OCI-LY7 (cell line): ENCODE results near the gene CCL14. TPM values are rescaled to one million over a fixed set of nuclear protein-coding genes. Genes with fewer than 3 reads are reported as not detected.

Experiments used
- BruUV-seq: library from RNA; stranded (reverse); fragments of 400-500 nt; replicated peaks from 2 replicates; lab custom pipeline; 2021; lab: Mats Ljungman, UMichigan
- CTCF ChIA-PET: fragments of 300-600 bp; sonication (Branson Sonifier 250); formaldehyde crosslinking; loops from one replicate; lab custom pipeline; 2022; ENCODE audit warnings: antibody characterized with exemption; ENCODE audit not compliant: unreplicated experiment; lab: Charles Lee
- POLR2A ChIA-PET: fragments of 300-600 bp; sonication (Branson Sonifier 250); formaldehyde crosslinking; loops from one replicate; lab custom pipeline; 2022; ENCODE audit warnings: antibody characterized with exemption; lab: Charles Lee
- DNase-seq: peaks from one replicate; pipeline ENCODE4 v3.0.0-alpha.2; 2015; ENCODE audit warnings: low spot score
- H2AFZ ChIP-seq: fragments of 200-600 bp; sonication (generic), shearing (Covaris generic); 2 replicates; pipeline ENCODE4 v1.6.1; 2014; ENCODE audit warnings: mild to moderate bottlenecking, antibody characterized with exemption, low read length, moderate library complexity
- H3K27ac ChIP-seq: fragments of 200-600 bp; sonication (generic); 2 replicates; pipeline ENCODE4 v1.5.1; 2014; ENCODE audit warnings: mixed run types, low read depth, mild to moderate bottlenecking, moderate library complexity, low read length, inconsistent platforms; ENCODE audit not compliant: poor library complexity, severe bottlenecking
- H3K36me3 ChIP-seq: fragments of 200-600 bp; sonication (generic); 2 replicates; pipeline ENCODE4 v1.6.1; 2014; ENCODE audit warnings: mild to moderate bottlenecking, antibody characterized with exemption, low read length, moderate library complexity, mixed read lengths; ENCODE audit not compliant: insufficient read depth
- H3K4me1 ChIP-seq: fragments of 200-600 bp; sonication (generic); 2 replicates; pipeline ENCODE4 v1.5.1; 2014; ENCODE audit warnings: mild to moderate bottlenecking, low read length; ENCODE audit not compliant: insufficient read depth, poor library complexity, severe bottlenecking
- H3K4me2 ChIP-seq: fragments of 200-600 bp; sonication (generic); 2 replicates; pipeline ENCODE4 v1.6.1; 2014; ENCODE audit warnings: mild to moderate bottlenecking, low read length
- H3K4me3 ChIP-seq: fragments of 200-600 bp; sonication (generic); 2 replicates; pipeline ENCODE4 v1.5.1; 2014; ENCODE audit warnings: mild to moderate bottlenecking, low read depth, low read length; ENCODE audit not compliant: poor library complexity, severe bottlenecking
- H3K79me2 ChIP-seq: fragments of 200-600 bp; sonication (generic); 2 replicates; pipeline ENCODE4 v1.6.1; 2016; ENCODE audit warnings: low read depth, mild to moderate bottlenecking, low read length, moderate library complexity, mixed read lengths; ENCODE audit not compliant: insufficient read depth
- H3K9me2 ChIP-seq: fragments of 200-600 bp; sonication (generic); 2 replicates; pipeline ENCODE4 v1.6.1; 2016; ENCODE audit warnings: mild to moderate bottlenecking, low read length, mixed read lengths; ENCODE audit not compliant: insufficient read depth
- H3K9me3 ChIP-seq: fragments of 200-600 bp; sonication (generic); 2 replicates; pipeline ENCODE4 v1.6.1; 2014; ENCODE audit warnings: mild to moderate bottlenecking, mixed run types, low read length, mixed read lengths
- H4K20me1 ChIP-seq: fragments of 200-600 bp; sonication (generic); 2 replicates; pipeline ENCODE4 v1.6.1; 2014; ENCODE audit warnings: mild to moderate bottlenecking, antibody characterized with exemption, low read length, moderate library complexity, mixed read lengths; ENCODE audit not compliant: insufficient read depth
- CTCF ChIP-seq: fragments of 200-600 bp; sonication (generic); conservative IDR thresholded peaks from 2 replicates; pipeline ENCODE4 v1.5.1; 2014; ENCODE audit warnings: mild to moderate bottlenecking, antibody characterized with exemption, low read length, moderate library complexity, mixed read lengths
- EZH2phosphoT487 ChIP-seq: fragments of 200-600 bp; sonication (generic); IDR thresholded peaks from 2 replicates; pipeline ENCODE4 v1.6.1; 2018; ENCODE audit warnings: low read depth, borderline replicate concordance, mild to moderate bottlenecking, mixed run types, antibody characterized with exemption, low read length, moderate library complexity, mixed read lengths
- intact Hi-C: fragments of 100-400 bp; cut with micrococcal nuclease; formaldehyde crosslinking; loops from one replicate; pipeline ENCODE4 v1.10.0; 2022; ENCODE audit not compliant: unreplicated experiment
- total RNA-seq, 2 experiments: library from RNA; depleted of rRNA in 1 of 2; stranded (reverse); fragments of >200 nt in 1 of 2; shearing (Covaris generic) in 1 of 2; gene quantifications; 2 replicates each; pipeline ENCODE4 v1.2.3, GENCODE V29; 2014 to 2022

The CCL14 gene
- total RNA-seq, 2 experiments from 2014 or later: not detected

DNA sequence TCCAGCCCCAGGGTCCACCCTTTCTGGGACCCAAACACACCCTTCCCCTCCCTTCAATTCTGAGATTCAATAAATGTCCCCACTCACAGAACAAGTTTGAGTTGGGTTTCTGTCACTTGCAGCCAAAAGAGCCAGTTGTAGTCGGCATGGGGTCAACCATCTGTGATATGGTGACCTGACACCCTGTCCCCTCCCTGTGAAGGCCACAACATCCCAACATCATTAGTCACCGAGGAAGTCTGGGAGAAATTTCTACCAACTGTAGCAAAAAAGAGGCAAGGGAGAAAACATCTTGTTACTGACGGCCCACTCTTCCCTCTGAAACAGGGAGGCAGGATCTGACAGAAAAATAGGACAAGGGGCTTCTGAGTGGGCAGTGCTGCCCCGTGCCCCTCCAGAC is 42.4 kb downstream of the CCL14 start:
- Histone ChIP-seq H3K36me3 (no peaks in the 10 kb centered on the region), H3K27ac (no peak overlapping the region), H2AFZ (no peak overlapping the region), H3K4me1 (no peaks in the 10 kb centered on the region), H3K9me3 (no peaks in the 10 kb centered on the region), H4K20me1 (no peaks in the 10 kb centered on the region), H3K79me2 (no peaks in the 10 kb centered on the region), H3K9me2 (no peaks in the 10 kb centered on the region), H3K4me3 (no peak overlapping the region), H3K4me2 (no peak overlapping the region)
- BruUV-seq: no TSS peak
- intact Hi-C loops: no loop called here
- ChIA-PET POLR2A (no interaction called here), CTCF (no interaction called here)
- TF ChIP-seq EZH2phosphoT487 (no peak), CTCF (no peak)
- no peak for DNase-seq

DNA sequence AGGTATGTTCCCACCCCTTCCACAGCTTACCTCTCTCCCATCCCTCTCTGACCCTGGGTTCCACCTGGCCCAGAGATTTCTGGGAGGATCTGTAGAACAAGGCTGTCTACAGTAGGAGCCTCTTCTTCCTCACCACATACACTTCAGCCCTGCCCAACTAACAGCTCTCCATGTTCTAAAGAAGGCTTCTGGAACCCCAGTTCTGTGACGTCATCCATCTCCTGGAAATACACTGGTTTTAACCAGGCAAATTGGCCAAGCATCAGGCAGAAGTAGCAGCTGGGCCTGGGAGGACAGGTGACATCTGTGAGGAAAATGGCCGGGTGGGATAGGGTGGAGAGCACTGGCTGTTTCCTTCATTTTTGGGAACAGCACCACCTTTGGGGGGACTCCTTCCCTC is 43.0 kb downstream of the CCL14 start, which contains the start of gene LYZL6:
Gene LYZL6 (minus strand): TSS at position 177 of the 400 bp plus-strand sequence. CDS start 4,357 bp downstream, outside the sequence.
- intact Hi-C loops: no loop called here
- no peak within 1 kb of the TSS for H2AFZ ChIP-seq

More for the DNA sequence above, 43.0 kb downstream of the CCL14 start, which contains the start of gene LYZL6:
- Histone ChIP-seq H3K4me2 (no peak within 1 kb of the TSS), H3K9me2 (no peaks in the 10 kb centered on the region), H3K9me3 (no peaks in the 10 kb centered on the region), H3K27ac (no peak within 1 kb of the TSS), H3K4me3 (no peak within 1 kb of the TSS), H4K20me1 (no peaks in the 10 kb centered on the region), H3K36me3 (no peaks in the 10 kb centered on the region), H3K79me2 (no peaks in the 10 kb centered on the region), H3K4me1 (no peaks in the 10 kb centered on the region)
- CTCF ChIA-PET: no interaction called here
- DNase-seq: no peak
- no TSS peak for BruUV-seq
- POLR2A ChIA-PET: no interaction called here
- TF ChIP-seq EZH2phosphoT487 (no peak), CTCF (no peak)
